ENCODE data around the gene BLMH. TPM values are rescaled to one million over a fixed set of nuclear protein-coding genes. Genes with fewer than 3 reads are reported as not detected.

BLMH gene
- total and polyA plus RNA-seq, 9 donors: 12.9 to 32.0 (median 23.1) TPM

DNA sequence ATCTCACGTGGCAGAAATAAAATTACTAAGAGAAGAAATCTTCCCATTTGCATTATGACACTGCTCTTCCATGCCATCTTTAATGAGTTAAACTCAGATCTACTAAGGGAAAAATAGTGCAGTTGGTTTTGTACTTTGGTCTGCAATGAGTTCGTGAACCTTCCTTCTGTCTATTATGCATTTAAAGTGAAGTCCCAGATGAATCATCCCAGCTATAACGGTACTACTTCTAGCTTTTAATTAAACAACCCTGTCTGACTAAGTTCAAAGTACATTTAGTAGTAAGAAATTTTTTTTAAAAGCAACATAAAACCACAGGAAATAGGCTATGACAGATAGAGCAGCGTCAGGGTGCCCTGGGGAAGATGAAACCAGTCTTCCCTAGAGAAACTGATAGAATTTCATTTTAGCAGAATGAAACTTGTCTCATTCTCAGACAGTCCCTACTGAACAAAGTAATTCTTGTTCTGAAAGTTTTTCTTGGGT lies 40.4 kb upstream of the BLMH start:
- Histone ChIP-seq H3K36me3 (no peaks in the 10 kb centered on the region), H3K27me3 (no peaks in the 10 kb centered on the region), H3K9me3 (no peaks in the 10 kb centered on the region), H3K4me3 (no peak overlapping the region), H3K27ac (no peak overlapping the region), H3K4me1 (ENCODE audit: insufficient read depth) (no peaks in the 10 kb centered on the region)
- 44 to 54% (median 46%) methylated on average over 4 of the region's 4 CpGs for WGBS, 3 donors
- TF ChIP-seq, protein P1, sequence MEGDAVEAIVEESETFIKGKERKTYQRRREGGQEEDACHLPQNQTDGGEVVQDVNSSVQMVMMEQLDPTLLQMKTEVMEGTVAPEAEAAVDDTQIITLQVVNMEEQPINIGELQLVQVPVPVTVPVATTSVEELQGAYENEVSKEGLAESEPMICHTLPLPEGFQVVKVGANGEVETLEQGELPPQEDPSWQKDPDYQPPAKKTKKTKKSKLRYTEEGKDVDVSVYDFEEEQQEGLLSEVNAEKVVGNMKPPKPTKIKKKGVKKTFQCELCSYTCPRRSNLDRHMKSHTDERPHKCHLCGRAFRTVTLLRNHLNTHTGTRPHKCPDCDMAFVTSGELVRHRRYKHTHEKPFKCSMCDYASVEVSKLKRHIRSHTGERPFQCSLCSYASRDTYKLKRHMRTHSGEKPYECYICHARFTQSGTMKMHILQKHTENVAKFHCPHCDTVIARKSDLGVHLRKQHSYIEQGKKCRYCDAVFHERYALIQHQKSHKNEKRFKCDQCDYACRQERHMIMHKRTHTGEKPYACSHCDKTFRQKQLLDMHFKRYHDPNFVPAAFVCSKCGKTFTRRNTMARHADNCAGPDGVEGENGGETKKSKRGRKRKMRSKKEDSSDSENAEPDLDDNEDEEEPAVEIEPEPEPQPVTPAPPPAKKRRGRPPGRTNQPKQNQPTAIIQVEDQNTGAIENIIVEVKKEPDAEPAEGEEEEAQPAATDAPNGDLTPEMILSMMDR (IDR thresholded peaks at IDR 0.05): no peak
- TF ChIP-seq EP300 (IDR thresholded peaks at IDR 0.05) (no peak), POLR2A (IDR thresholded peaks at IDR 0.05) (no peak)
- DNase-seq: no peak
- intact Hi-C loops (cut with DNase I): no loop called here

DNA sequence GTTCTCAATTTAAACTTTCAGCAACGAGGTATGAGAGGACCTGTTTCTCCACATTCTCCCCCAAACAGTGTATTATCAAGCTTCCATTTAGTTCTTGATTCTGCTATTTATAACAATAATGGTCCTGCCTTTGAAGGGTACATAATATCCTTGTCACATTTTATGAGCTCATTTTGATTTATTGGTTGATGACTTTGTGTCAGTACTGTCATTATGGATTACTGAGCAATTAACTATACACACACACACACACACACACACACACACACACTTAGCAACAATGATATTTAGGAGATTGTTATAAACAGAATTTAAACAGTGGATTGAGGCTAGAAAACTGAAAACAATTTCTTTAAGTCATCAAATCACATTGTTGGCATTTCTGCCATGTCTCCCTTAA lies 35.1 kb upstream of the BLMH start:
- 23 to 31% (median 31%) methylated on average over 1 of the region's 1 CpG for WGBS, 3 donors
- DNase-seq: no peak
- Histone ChIP-seq H3K27ac (no peak overlapping the region), H3K27me3 (no peaks in the 10 kb centered on the region), H3K4me3 (no peak overlapping the region), H3K36me3 (no peaks in the 10 kb centered on the region), H3K9me3 (no peaks in the 10 kb centered on the region), H3K4me1 (ENCODE audit: insufficient read depth) (no peaks in the 10 kb centered on the region)
- intact Hi-C loops (cut with DNase I): no loop called here
- TF ChIP-seq POLR2A (IDR thresholded peaks at IDR 0.05) (no peak), EP300 (IDR thresholded peaks at IDR 0.05) (no peak)
- TF ChIP-seq, protein P1 (IDR thresholded peaks at IDR 0.05): no peak

DNA sequence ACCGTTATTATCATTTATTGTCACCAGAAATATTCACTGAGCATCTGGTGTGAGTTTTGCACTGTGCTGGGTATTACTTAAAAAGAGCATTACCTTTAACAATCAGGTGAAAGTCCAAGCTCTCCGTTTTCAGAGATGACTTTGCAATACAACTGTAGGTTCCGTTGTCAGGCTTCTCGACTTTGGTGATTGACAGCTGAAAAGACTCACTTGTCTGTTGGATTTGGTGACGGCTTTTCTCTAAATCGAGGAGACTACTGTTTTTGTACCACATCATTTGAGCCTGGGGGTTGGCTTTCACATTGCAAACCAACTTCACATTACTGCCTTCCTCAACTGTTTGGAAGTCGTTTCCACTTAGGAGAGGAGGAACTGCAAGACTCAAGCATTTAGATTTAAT lies 33.0 kb upstream of the BLMH start:
- H3K4me3 ChIP-seq: no peak overlapping the region
- no peak overlapping the region for H3K27ac ChIP-seq
- H3K27me3 ChIP-seq: no peaks in the 10 kb centered on the region
- 73 to 78% (median 75%) methylated on average over 7 of the region's 7 CpGs for WGBS, 3 donors
- no peaks in the 10 kb centered on the region for H3K36me3 ChIP-seq
- no peaks in the 10 kb centered on the region for H3K4me1 ChIP-seq (ENCODE audit: insufficient read depth)
- H3K9me3 ChIP-seq: no peaks in the 10 kb centered on the region
- intact Hi-C loops (cut with DNase I): no loop called here
- DNase-seq: no peak
- TF ChIP-seq, protein P1 (IDR thresholded peaks at IDR 0.05): no peak
- TF ChIP-seq EP300 (IDR thresholded peaks at IDR 0.05) (no peak), POLR2A (IDR thresholded peaks at IDR 0.05) (no peak)

DNA sequence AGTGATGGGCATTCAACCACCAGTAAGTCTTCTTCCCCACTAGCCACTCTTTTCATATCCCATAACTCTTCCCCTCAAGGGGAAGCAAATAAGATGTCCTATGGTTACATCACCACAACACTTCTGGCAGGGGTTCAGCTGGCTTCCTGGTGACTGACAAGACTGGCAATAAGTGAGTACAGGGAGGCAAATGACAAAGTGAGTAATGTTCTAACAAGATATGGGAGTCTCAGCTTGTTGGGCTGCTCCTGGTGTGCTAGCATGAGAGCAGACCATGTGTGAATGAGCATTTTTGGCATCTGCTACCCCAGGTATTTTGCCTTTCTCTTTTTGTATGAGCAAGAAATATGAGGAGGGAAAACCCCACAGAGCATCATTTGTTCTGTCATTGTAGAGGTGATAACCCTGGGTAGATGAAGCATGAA lies 32.2 kb upstream of the BLMH start:
- no peaks in the 10 kb centered on the region for H3K4me1 ChIP-seq (ENCODE audit: insufficient read depth)
- no peaks in the 10 kb centered on the region for H3K36me3 ChIP-seq
- no peak for DNase-seq
- H3K27me3 ChIP-seq: no peaks in the 10 kb centered on the region
- intact Hi-C loops (cut with DNase I): no loop called here
- no peak for TF ChIP-seq EP300 (IDR thresholded peaks at IDR 0.05)
- no peak for TF ChIP-seq POLR2A (IDR thresholded peaks at IDR 0.05)
- TF ChIP-seq, protein P1 (IDR thresholded peaks at IDR 0.05): no peak
- H3K27ac ChIP-seq: no peak overlapping the region
- no peak overlapping the region for H3K4me3 ChIP-seq
- H3K9me3 ChIP-seq: no peaks in the 10 kb centered on the region

Data from ovary (tissue), 9 donors.